Astrocyte of the spinal cord (primary cell): ENCODE measurements around the gene DMGDH.

Source experiments
- DNase-seq: peaks from one replicate; pipeline ENCODE4 v3.0.0; 2011; ENCODE audit warnings: low read depth, low spot score
- H3K4me3 ChIP-seq: 2 replicates; pipeline ENCODE4 v1.5.1; 2011; ENCODE audit warnings: low read depth, mild to moderate bottlenecking, low read length, moderate library complexity
- in situ Hi-C: cut with HindIII; loops from 2 replicates; pipeline ENCODE4 v1.10.0; 2017; ENCODE audit warnings: low sequenced_read_pairs
- TF ChIP-seq, protein P1 (sequence below): IDR thresholded peaks from 2 replicates; pipeline ENCODE4 v1.5.1; 2012; ENCODE audit warnings: low read depth, mild to moderate bottlenecking, low read length, inconsistent platforms

DMGDH gene

DNA sequence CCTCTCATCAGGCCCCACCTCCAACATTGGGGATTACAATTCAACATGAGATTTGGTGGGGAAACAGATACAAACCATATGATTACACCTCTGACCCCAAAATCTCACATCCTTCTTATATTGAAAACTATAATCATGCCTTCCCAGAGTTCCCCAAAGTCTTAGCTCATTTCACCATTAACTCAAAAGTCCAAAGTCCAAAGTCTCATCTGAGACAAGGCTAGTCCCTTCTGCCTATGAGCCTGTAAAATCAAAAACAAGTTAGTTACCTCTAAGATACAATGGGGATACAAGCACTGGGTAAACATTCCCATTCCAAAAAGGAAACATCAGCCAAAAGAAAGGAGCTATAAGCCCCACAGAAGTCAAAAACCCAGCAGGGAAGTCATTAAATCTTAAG, 57.6 kb downstream of the DMGDH start:
- in situ Hi-C loops, result no loop called here
- H3K4me3 ChIP-seq, result no peak overlapping the region
- TF ChIP-seq, protein P1, sequence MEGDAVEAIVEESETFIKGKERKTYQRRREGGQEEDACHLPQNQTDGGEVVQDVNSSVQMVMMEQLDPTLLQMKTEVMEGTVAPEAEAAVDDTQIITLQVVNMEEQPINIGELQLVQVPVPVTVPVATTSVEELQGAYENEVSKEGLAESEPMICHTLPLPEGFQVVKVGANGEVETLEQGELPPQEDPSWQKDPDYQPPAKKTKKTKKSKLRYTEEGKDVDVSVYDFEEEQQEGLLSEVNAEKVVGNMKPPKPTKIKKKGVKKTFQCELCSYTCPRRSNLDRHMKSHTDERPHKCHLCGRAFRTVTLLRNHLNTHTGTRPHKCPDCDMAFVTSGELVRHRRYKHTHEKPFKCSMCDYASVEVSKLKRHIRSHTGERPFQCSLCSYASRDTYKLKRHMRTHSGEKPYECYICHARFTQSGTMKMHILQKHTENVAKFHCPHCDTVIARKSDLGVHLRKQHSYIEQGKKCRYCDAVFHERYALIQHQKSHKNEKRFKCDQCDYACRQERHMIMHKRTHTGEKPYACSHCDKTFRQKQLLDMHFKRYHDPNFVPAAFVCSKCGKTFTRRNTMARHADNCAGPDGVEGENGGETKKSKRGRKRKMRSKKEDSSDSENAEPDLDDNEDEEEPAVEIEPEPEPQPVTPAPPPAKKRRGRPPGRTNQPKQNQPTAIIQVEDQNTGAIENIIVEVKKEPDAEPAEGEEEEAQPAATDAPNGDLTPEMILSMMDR, result no peak
- DNase-seq, result no peak

DNA sequence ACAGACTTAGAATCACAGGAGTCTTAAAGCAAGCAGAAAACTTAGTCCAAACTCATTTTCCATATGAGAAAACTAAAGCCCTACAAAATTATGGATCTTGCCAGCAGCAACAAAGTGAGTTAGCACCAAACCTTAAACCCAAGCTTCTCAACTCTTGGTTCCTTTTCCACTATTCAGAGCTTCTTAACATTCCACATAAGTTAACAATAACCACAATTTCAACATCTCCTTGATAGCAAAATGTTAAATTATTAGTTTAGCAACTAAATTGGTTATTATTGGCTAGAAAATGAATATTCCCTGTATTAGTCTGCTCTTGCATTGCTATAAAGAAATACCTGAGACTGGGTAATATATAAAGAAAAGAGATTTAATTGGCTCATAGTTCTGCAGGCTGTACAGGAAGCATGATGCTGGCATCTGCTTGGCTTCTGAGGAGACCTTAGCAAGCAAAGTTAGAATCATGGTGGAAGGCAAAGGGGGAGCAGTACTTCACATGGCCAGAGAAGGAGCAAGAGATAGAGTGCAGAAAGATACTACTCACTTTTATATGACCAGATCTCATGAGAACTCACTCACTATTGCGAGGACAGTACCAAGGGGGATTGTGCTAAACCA, 58.1 kb downstream of the DMGDH start:
- in situ Hi-C loops, result no loop called here
- H3K4me3 ChIP-seq, result no peak overlapping the region
- TF ChIP-seq, protein P1, result peak; percentile 25
- DNase-seq, result peak; percentile 72

GRCh38 chr5:79008362-79008761, 61.1 kb downstream of the DMGDH start:
- DNase-seq, result no peak
- no peak overlapping the region for H3K4me3 ChIP-seq
- in situ Hi-C loops, result no loop called here
- TF ChIP-seq, protein P1, result no peak

- no peak for DNase-seq
- TF ChIP-seq, protein P1, result no peak
- H3K4me3 ChIP-seq, result no peak overlapping the region
- in situ Hi-C loops, result no loop called here
Observed at GRCh38 chr5:79007872-79008271, 61.6 kb downstream of the DMGDH start.

DNA sequence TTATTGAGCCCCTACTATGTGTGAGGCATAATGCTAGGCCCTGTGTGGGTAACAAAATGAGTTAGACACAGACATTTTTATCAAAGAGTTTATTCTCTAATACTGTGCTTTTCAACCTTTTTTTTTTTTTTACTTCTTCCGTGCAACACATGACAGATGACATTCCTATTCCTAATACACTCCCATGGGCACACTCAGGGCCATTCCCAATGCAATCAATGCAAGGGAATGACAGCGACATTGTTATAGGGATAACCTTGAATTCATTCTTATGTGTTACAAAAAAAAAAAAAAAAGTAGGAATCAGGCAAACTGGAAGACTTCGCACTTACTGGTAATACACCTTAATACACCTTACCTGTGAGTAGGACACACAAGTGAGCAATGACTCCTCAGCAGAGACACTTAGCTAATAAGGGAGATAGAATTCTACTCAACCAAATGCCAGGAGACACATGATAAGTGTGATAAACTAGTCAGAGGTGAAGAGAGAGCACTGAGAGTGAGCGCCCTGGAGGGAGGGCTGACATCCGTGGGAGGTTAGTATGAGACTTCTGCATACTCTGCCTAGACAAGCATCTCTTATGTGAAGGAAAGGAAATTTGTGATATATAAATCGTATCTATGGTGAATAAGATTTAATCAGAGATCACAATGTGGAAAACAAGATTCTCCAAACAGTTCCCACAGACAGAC, 63.4 kb downstream of the DMGDH start:
- TF ChIP-seq, protein P1, result no peak
- in situ Hi-C loops, result no loop called here
- no peak overlapping the region for H3K4me3 ChIP-seq
- no peak for DNase-seq

- TF ChIP-seq, protein P1, result no peak
- no peak overlapping the region for H3K4me3 ChIP-seq
- DNase-seq, result no peak
- in situ Hi-C loops, result no loop called here
Observed at GRCh38 chr5:79005151-79005550, 64.3 kb downstream of the DMGDH start.
